GM19023 (cell line): ENCODE measurements around the gene DDC.

Experiments
- ATAC-seq: cut with Tn5 transposase; IDR thresholded peaks from one replicate; pipeline ENCODE4 v1.9.1; 2021; ENCODE audit warnings: mild to moderate bottlenecking, moderate library complexity; ENCODE audit not compliant: unreplicated experiment

DDC gene

GRCh38 chr7:50491943-50492342, 73.3 kb downstream of the DDC start:
- ATAC-seq: no peak

- no peak for ATAC-seq
These were observed 74.0 kb downstream of the DDC start for GRCh38 chr7:50491209-50491608.

GRCh38 chr7:50488379-50488778, 76.8 kb downstream of the DDC start:
- ATAC-seq: no peak

- ATAC-seq: no peak
These were observed 78.7 kb downstream of the DDC start for GRCh38 chr7:50486512-50486911.

- ATAC-seq: no peak
These were observed 83.3 kb downstream of the DDC start for GRCh38 chr7:50481867-50482266.

- ATAC-seq: no peak
These were observed 84.4 kb downstream of the DDC start for GRCh38 chr7:50480797-50481196.

GRCh38 chr7:50479743-50480517, 85.3 kb downstream of the DDC start:
- no peak for ATAC-seq

- ATAC-seq: no peak
These were observed 87.6 kb downstream of the DDC start for GRCh38 chr7:50477640-50478039.

GRCh38 chr7:50476953-50477625, 88.1 kb downstream of the DDC start:
- no peak for ATAC-seq

GRCh38 chr7:50475340-50475739, 89.9 kb downstream of the DDC start:
- no peak for ATAC-seq

GRCh38 chr7:50474382-50475160, 90.6 kb downstream of the DDC start:
- ATAC-seq: no peak

GRCh38 chr7:50473531-50473930, 91.7 kb downstream of the DDC start:
- ATAC-seq: no peak

GRCh38 chr7:50472427-50472826, 92.8 kb downstream of the DDC start:
- ATAC-seq: no peak

GRCh38 chr7:50471970-50472369, 93.2 kb downstream of the DDC start:
- no peak for ATAC-seq

- ATAC-seq: no peak
These were observed 94.7 kb downstream of the DDC start for GRCh38 chr7:50470250-50471163.

GRCh38 chr7:50469181-50469580, 96.0 kb downstream of the DDC start:
- ATAC-seq: no peak

GRCh38 chr7:50467817-50468610, 97.2 kb downstream of the DDC start:
- ATAC-seq: peak; percentile 73

- no peak for ATAC-seq
These were observed 98.2 kb downstream of the DDC start for GRCh38 chr7:50466815-50467585.

- no peak for ATAC-seq
These were observed 102.2 kb downstream of the DDC start for GRCh38 chr7:50463035-50463434.
